GM18498 (cell line): ENCODE data around the gene MAPK1.
"Not testable (repeated sequence)": the region's sequence is repeated elsewhere in the genome, so short reads cannot be mapped to it uniquely, and the experiment has no call there.

ENCODE experiments used
- ATAC-seq: cut with Tn5 transposase; IDR thresholded peaks from one replicate; pipeline ENCODE4 v1.9.1; 2021; ENCODE audit warnings: mild to moderate bottlenecking, moderate library complexity; ENCODE audit not compliant: unreplicated experiment

Gene MAPK1

DNA sequence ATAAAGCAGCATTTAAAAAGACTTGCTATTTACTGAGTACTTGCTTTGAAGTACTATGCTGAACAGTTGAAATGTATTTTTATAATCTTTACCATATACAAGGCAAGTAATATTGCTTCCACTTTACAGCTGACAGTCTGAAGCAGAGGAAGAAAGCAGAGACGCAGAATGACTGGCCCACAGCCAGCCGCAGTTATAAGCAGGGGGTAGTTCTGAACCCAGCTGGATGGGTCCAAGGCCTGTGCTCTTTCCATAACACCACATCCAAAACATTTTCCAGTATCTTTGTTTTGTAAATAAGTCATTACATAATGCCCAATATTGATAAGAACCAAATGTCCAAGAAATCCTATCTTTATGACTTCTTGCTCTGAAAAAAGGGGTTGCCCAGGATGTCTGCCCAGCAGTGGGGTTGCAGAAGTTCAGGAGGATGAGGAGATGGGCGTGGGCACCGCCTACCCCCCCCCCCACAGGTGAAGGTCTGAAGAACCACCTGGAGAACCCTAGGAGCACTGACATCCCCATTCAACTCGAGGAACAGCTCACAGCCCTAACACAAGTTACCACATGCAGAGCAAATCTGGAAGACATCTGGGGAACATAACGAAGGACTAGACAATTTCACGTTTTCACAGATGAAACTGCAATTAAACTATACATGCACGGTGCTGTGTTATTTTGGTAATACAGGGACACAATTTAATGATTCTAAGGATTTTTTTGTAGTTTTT lies 107.6 kb downstream of the MAPK1 start:
- ATAC-seq = no peak

DNA sequence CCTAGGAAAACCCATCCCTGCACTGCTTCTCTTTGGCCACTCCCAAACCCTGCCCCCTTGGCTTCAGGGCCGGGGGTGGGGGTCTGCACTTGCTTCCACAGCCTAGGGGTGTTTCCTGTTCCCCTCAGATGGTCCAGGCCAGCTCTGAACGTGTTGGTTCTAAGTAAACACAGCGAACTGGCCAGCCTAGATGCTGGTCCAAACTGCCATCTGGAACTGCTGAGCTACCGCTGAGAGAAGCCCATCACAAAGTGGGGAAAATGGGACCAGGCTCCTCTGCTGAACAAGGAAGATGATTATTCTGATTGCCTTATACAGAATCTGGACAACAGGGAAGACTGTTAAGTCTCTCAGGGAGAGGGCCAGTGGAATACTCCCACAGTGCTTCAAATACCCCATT lies 108.4 kb downstream of the MAPK1 start:
- ATAC-seq = no peak

DNA sequence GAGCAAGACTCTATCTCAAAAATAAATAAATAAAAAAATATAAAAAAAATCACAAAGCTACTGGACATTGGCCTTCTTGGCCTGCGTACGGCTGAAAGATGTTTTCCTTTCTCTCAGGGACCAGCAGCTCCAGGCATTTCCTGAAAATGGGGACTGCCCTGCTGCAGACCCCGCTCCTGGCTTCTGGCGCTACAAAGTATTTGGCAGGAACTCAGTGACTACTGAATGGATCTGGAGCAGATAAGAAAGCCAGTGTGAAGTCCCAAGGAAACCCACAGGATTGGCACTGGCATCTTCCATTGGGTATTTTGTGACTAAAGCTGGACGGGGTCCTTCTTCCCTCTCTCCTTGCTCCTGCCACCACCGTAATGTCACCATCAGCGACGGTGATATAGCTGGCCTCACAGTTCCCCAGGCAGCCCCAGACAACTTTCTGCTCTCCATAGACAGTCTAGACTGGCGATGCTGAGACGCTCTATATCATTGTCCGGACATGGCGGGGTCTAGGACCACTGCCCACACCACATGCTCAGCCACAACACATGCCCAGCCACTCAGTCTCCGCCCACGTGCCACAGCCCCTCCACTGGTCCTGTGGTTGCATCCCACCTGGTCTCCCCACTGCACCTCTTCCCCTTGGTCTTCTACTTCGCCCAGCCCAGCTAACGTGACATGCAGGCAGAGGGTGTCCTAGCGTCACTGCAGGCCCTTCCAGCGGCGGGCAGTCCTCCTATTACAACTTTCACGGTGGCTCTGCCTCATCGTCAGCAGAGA lies 109.2 kb downstream of the MAPK1 start:
- ATAC-seq = no peak

DNA sequence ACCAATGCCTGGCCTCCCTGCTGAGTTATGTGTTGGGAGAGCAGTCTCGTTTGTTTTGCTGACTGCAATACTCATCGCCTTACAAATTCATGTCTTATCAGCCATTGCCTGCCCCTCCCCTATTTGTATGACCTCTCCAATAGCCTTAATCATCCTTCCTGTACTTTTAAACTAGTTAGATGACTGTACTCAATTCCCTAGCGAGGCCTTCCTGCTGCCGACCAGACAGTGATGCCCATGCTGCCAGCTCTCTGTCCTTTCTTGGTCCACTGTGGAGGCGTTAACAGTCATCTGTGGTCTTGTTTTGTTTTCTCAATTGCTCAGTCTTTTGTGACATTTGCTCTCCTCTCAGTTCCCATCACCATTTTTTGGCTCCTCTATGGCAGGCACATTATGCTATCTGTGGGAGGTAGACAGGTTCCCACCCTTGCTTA lies 111.6 kb downstream of the MAPK1 start:
- ATAC-seq = no peak

DNA sequence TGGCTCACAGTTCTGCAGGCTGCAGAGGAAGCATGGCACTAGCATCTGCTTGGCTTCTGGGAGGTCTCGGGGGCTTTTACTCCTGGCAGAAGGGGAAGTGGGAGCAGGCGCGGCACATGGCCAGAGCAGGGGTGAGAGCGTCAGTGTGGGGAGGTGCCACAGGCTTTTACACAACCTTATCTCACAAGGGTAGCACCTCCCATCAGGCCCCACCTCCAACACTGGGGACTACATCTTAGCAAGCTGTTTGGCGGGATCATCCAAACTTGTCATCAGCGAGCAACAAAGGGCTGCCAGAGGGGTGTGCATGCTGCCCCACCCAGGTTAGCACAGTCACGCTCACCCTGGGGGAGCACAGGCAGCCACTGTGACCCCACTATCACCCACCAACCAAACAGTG lies 112.9 kb downstream of the MAPK1 start:
- no peak for ATAC-seq

DNA sequence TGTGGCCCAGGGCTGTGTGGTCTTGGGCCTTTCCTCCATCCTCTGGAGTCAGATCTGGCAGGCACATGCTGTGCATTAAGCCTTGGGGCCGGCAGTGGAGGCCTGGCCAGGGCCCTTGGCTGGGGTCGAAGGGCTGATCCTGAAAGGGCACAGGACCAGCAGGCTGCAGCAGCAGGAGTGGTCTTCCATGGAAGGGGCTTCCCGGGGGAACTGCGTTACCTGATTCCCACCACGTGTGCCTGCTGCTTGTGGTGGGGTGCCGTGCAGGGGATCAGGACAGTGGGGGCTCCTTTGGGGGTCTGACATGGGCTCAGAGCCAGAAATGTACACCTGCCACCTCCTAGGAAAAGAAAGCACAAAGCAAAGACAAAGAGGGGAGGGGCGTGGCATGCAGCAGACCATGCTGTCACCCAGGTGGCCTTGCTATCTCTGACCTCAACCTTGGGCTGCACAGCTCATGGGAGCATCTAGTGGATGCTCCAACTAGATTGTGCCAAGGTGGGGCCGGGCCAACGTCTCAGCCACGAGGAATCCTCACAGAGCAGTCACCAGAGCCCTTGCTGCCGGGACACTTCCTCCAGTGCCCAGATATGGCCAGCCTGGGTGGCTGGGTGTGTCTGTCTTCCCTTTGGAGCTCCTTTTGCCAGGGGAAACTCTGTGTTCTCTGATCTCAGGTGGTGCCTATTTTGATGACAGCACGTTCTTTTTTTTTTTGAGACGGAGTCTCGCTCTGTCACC lies 113.9 kb downstream of the MAPK1 start:
- ATAC-seq = no peak

DNA sequence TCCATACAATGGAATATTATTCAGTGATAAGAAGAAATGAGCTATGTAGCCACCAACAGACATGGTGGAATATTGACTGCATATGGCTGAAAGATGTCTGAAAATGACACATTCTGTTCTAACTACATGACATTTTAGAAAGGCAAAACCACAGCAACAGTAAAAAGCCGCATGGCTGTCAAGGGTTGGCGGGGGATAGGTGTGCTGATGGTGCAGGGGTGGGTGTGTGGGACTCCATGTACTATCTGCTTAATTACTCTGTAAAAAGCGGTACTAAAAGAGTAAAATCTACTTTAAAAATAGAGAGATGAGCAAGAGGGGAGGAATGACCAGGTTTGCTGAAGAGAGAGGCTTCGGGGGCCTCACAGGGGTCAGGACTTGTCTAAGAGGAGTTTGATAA lies 115.2 kb downstream of the MAPK1 start:
- no peak for ATAC-seq

DNA sequence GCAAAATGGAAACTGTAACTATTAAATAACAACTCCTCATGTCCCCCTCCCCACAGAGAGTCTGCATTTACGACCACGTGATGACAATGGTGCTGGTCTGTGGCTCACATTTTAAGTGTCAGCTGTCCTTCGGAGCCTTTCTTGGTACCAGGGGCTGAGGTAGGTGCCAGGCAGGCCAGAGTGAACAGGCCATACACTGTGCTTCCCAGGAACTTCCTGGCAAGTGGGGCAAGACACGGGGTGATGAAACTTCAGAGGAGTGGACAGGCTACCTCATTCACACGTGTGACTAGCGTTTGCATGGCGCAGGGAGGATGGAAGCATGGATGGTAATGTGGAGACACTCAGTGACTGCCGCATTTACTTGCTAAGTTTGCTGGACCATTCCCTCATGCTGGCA lies 121.5 kb downstream of the MAPK1 start:
- ATAC-seq = no peak

DNA sequence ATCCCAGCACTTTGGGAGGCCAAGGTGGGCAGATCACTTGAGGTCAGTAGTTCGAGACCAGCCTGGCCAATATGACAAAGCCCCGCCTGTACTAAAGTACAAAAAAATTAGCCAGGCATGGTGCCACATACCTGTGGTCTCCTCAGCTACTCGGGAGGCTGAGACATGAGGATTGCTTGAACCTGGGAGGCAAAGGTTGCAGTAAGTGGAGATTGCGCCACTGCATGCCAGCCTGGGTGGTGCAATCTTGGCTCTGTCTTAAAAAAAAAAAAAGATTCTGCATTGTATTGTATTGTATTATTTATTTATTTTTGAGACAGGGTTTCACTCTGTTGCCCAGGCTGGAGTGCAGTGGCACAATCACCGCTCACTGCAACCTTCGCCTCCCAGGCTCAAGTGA lies 122.5 kb downstream of the MAPK1 start:
- ATAC-seq = not testable (repeated sequence)

DNA sequence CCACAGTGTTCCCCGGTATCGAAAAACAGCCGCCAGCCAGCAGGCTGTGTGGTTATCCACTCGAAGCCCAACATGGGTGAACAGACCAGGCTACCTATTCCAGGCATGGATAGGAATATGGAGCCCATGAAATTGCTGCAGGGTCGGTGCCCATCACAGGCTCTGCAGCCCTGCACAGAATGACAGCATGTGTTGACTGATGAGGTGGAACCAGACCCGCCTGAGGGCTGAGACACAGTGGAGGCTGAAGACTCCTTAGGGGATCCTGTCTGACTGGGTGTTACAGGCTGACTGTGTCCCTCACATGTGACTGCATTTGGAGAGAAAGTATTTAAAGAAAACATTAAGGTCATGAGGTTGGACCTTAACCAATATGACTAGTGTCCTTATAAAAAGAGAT lies 125.7 kb downstream of the MAPK1 start:
- no peak for ATAC-seq

DNA sequence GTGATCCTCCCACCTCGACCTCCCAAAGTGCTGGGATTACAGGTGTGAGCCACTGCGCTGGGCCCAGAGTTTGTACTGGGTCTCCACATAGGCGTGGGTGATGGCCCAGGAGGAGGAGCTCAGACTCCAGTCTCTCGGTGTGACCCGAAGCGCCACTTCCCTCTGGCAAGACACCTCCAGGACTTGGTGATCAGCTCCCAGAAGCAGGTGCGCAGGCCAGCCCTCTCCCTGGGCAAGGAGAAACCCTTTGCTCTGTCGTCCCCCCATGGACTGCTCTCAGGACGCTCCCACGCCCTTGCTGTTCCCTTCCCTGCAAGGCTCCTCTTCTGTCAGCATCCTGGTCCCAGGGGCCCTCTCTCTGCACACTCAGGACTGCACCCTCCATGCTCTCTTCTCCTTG lies 126.4 kb downstream of the MAPK1 start:
- no peak for ATAC-seq

DNA sequence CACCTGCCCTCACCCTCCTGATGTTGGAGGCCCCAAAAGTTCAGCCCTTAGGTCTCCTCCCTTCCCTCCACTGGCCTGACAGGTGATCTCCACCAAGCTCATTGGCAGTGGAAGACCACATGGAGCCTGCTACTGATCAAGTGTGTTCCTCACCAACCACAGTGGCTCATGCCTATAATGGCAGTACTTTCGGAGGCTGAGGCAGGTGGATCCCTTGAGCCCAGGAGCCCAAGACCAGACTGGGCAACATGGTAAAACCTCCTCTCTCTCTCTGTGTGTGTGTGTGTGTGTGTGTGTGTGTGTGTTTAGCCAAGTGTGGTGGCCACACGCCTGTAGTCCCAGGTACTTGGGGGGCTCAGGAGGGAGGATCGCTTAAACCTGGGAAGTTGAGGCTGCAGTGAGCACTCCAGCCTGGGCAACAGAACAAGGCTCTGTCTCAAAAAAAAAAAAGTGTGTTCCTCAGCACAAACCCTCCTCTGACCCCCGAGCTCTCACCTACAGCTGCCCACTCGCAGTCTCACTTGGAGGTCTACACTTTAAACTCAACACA lies 127.5 kb downstream of the MAPK1 start:
- no peak for ATAC-seq

DNA sequence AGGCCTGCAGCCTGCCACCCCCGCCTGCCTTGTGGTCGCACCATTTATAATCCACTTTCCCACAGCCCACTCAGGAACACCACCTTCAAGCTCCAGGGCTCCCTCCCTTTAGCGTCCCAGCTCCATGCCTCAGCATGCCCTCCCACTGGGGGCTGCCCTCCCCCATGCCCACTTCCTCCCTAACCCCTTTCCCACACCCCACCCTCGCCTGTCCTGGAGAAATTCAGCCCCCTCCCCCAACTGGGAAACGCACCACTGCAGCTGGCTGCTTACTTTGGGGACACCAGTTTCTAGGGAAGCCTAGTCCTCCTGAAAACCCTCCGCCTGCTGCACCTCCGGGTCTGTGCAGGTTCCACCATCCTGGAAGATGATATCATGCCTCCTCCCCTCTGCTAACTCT lies 128.5 kb downstream of the MAPK1 start:
- ATAC-seq = no peak

DNA sequence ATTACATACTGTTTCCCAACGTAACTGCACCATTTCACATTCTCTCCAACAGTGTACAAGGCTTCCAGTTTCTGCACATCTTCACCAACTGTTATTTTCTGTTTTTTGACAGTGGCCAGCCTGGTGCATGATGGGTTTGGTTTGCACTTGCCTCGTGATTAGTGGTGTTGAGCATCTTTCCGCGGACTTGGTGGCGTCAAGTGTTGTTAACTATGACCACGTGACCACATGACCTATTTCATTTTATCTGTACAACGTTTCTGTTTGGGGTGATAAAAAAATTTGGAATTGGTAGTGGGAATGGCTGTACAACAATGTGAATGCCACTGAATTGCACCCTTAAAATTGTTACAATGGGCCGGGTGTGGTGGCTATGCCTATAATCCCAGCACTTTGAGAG lies 129.4 kb downstream of the MAPK1 start:
- no peak for ATAC-seq

DNA sequence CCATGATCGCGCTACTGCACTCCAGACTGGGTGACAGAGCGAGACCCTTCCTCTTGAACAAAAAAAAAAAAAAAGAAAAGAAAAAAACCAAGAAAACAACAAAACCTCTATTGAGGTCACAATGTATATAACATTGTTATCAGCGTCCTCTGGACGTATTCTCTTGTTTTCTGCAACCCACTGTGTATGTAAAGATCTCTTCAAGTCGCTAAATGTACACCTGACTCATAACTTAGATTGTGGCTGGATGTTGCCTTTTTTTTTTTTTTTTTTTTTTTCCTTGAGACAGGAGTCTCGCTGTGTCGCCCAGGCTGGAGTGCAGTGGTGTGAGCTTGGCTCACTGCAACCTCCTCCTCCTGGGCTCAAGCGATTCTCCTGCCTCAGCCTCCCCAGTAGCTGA lies 130.5 kb downstream of the MAPK1 start:
- ATAC-seq = no peak

DNA sequence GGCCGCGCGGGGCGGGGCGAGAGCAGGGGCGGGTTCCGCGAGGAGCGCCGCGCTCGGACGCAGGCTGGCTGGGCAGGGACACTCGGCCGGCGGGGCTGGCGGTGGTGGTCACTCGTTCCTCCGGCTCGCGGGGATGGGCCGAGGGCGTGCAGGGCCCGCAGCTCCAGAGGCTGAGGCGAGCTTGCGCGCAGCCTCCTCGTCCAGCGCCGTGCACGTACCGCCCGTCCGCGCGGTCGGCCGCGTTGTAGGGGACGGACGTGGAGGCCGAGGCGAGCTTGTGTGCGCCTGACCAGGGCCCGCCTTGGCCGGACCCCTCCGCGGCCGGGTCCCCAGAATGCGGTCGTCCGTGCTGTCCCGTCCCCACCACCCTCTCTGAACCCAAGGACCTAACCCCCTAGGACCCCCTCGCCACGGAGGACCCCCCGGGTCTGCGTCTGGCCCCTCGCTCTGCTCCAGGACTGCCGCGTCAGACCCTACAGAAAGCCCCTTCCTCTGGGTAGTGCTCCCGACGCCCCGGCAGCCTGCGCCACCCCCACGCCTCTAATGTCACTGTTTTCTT lies 131.3 kb downstream of the MAPK1 start:
- ATAC-seq = no peak

DNA sequence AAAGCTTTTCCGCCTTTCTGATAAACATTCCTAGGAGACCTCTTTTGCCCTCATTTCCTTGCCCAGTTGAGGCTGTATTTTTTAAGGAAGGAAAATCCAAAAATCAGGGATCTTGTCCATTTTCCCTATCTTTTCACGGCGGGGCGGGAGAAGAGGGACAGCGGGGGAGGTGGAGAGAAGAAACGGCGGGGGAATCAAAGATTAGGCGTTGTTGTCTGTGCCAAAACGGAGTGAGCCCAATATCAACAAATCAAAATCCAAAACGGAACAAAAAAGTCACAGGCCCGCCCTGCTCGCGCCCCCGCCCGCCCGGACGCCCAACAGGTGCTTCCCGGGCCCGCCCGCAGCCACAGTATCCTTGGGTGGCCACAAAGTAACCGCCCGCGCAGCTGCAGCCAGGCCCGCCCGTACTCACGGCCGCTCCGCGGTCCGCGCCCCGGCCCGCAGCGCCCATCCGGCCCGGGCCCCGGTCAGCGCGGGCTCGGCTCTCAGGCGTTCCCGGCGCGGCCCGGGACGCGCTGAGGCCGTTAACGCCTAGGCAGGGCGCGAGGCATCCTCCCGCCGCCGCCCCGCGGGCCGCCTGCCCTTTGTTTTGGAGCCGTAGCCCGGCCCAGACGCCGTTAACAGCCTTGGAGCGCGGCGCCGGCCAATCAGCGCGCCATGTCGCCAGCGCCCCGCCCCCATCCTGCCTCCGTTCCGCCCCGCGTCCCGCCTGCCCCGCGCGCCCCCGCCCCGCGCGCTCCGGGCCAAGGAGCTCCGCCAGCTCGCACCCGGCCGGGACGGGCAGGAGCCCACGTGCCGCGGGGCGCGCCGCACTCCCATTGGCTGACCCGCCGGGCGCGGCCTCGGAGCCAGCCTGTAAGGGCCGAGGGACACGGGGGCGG lies 132.0 kb downstream of the MAPK1 start, which contains the start of gene YPEL1:
Gene YPEL1 (minus strand): TSS at position 595 of the 884 bp plus-strand sequence. CDS start 25,050 bp downstream, outside the sequence.
- peak; percentile 84 for ATAC-seq

DNA sequence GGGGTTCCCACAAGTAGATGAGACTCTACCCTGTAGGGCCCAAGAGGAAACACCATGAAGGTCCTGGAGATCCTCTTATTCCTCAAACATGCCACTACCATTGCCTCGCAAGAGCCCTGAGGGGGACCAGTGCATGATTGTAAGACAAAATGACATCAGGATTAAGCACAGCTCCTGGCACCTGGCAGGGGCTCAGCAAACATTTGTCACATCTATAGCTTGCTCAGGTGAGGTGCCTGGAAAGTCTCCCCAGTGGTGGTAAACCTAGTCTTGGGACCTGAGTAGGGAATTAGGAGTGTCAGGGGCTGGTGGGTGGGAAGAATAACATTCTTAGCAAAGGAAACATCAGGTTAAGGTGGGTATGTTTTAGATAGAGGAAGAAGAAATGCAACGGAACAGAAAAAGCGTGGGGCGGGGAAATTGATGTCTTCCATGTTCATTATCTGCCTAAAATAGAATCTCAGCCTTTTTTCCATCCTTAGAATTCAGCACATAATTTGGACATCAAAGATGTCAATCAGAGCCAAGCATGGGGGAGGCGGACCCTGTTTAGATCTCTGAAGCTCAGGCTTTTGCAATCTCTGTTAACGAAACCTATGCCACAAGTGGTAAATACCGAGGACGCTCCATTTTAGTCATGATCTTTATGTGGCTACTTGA lies 132.8 kb downstream of the MAPK1 start:
- ATAC-seq = no peak

DNA sequence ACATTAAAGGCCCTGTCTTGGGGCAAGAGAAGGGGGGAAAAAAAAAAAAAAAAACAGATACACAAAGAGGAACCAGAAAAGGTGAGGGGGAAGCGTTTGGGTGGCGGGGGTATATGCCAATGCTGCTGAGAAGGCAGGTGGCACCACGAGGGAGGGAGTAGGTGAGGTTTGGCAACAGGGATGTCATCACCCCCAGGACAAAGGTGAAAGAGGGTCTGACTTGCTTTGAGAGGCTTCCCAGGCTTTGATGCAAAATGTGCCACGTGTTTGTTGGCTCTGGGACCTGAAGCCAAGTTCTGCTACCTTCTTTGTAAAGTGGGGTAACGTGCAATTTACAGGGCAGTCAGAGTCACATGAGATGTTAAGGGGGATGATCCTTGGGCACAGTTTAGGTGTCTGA lies 135.9 kb downstream of the MAPK1 start:
- no peak for ATAC-seq
